HEK293 (cell line): ENCODE results near the gene TTC9.

Experiments
- CTCF ChIA-PET: fragments of 350-600 bp; formaldehyde crosslinking; extraction: SDS; loops from one replicate; lab custom pipeline; 2021; ENCODE audit warnings: antibody characterized with exemption; lab: Yijun Ruan, JAX
- POLR2A ChIA-PET: fragments of 300-600 bp; formaldehyde crosslinking; extraction: SDS; loops from one replicate; lab custom pipeline; 2020; ENCODE audit warnings: antibody characterized with exemption, inconsistent platforms; lab: Yijun Ruan, JAX
- H3K27ac ChIP-seq: fragments of 200-500 bp; sonication (Bioruptor generic); 2 replicates; pipeline ENCODE4 v1.5.1; 2014; ENCODE audit warnings: low read depth, low read length, control low read depth, inconsistent platforms; ENCODE audit errors: extremely low read depth
- H3K36me3 ChIP-seq, 2 experiments: fragments of 200-500 bp in 1 of 2; sonication (Bioruptor generic) in 1 of 2; 1 replicate in 1 of 2; 2 replicates in 1 of 2; pipeline ENCODE4 v1.5.1; 2014 to 2017; ENCODE audit warnings: inconsistent platforms in 2 of 2, low read length in 2 of 2; ENCODE audit not compliant: control insufficient read depth in 2 of 2, insufficient read depth in 1 of 2
- H3K4me1 ChIP-seq: fragments of 200-500 bp; sonication (Bioruptor generic); 2 replicates; pipeline ENCODE4 v1.5.1; 2014; ENCODE audit warnings: mild to moderate bottlenecking, low read length, inconsistent platforms; ENCODE audit not compliant: control insufficient read depth, insufficient read depth
- H3K4me3 ChIP-seq: 2 replicates; pipeline ENCODE4 v1.5.1; 2011; ENCODE audit warnings: low read depth, mild to moderate bottlenecking, control low read depth, low read length, moderate library complexity
- H3K9me3 ChIP-seq: fragments of 200-500 bp; sonication (Bioruptor generic); 2 replicates; pipeline ENCODE4 v1.5.1; 2014; ENCODE audit warnings: low read depth, low read length, inconsistent platforms; ENCODE audit not compliant: control insufficient read depth, insufficient read depth
- ZNF214 ChIP-seq: fragments of 450-650 bp; formaldehyde crosslinking; IDR thresholded peaks from 2 replicates; pipeline ENCODE4 v1.5.1; 2017; ENCODE audit warnings: missing biosample characterization, mild to moderate bottlenecking, missing genetic modification characterization, borderline replicate concordance

TTC9 gene

DNA sequence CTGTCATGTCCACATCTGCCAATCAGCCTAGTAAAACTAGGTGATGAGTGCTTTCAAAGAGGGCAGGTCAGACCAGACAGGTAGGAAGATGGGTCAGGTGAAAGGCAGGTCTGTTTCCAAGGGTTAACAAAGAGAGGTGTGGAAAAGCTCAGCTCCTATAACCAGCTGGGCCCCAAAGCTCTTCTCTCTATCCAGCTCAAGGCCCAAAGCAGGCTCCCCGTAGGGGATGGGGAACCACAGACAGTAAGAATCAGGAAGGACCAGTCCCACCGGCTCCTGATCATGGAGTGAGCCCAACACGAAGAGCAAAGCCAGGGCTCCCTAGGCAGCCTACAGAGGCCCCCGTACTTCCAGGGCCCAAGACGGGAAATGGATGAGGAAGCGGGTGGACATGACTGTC, 83.2 kb downstream of the TTC9 start:
- ChIA-PET POLR2A (no interaction called here), CTCF (no interaction called here)

More for the DNA sequence above, 83.2 kb downstream of the TTC9 start:
- no peaks in the 10 kb centered on the region for H3K9me3 ChIP-seq
- no peak for TF ChIP-seq ZNF214 (tag by site-specific recombination)
- peaks cover 0 to 3% of the 10 kb centered on the region in 2 experiments; a peak in 1 of 3 replicates for H3K36me3 ChIP-seq
- no peak overlapping the region for H3K4me3 ChIP-seq
- H3K27ac ChIP-seq, result no peak overlapping the region
- peaks cover 3% of the 10 kb centered on the region; the same call in 1 of the 2 replicates for H3K4me1 ChIP-seq
